Measurements from ENCODE around the gene CHTF18. TPM values are rescaled to one million over a fixed set of nuclear protein-coding genes. Genes with fewer than 3 reads are reported as not detected.
"Not testable (repeated sequence)": the region's sequence is repeated elsewhere in the genome, so short reads cannot be mapped to it uniquely, and the experiment has no call there.

Gene CHTF18
- polyA plus RNA-seq, 4 donors = 5.6 to 24.6 (median 13.5) TPM

DNA sequence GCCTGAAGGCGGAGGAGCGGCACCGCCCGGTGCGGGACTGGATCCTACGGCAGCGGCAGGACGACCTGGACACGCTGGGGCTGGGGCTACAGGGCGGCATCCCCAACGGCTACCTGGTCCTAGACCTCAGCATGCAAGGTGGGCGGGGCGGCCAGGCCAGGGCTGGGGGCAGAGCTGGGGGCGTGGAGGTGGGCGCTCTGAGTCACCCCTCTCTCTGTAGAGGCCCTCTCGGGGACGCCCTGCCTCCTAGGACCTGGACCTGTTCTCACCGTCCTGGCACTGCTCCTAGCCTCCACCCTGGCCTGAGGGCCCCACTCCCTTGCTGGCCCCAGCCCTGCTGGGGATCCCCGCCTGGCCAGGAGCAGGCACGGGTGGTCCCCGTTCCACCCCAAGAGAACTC lies 20.0 kb upstream of the CHTF18 start:
- no peak for DNase-seq
- Histone ChIP-seq H3K27ac (ENCODE audit: low read depth in 1 of 3, low read length in 2 of 3) (no peak overlapping the region), H3K4me1 (ENCODE audit: control insufficient read depth in 3 of 3, insufficient read depth in 2 of 3, low read depth in 1 of 3, low read length in 2 of 3) (no peaks in the 10 kb centered on the region), H3K4me3 (ENCODE audit: low read depth in 1 of 3, low read length in 3 of 3) (no peak overlapping the region), H3K36me3 (ENCODE audit: control insufficient read depth in 3 of 3, insufficient read depth in 2 of 3, low read depth in 1 of 3, low read length in 3 of 3) (no peaks in the 10 kb centered on the region), H3K27me3 (ENCODE audit: control insufficient read depth in 3 of 3, insufficient read depth in 3 of 3, low read length in 3 of 3) (no peaks in the 10 kb centered on the region), H3K9me3 (ENCODE audit: control insufficient read depth in 2 of 2, insufficient read depth in 1 of 2, low read depth in 1 of 2, low read length in 1 of 2) (no peaks in the 10 kb centered on the region)
- 23 to 70% (median 66%) methylated on average over 15 to 21 of the region's 21 CpGs for WGBS, 3 donors
- no peak for FAIRE-seq

DNA sequence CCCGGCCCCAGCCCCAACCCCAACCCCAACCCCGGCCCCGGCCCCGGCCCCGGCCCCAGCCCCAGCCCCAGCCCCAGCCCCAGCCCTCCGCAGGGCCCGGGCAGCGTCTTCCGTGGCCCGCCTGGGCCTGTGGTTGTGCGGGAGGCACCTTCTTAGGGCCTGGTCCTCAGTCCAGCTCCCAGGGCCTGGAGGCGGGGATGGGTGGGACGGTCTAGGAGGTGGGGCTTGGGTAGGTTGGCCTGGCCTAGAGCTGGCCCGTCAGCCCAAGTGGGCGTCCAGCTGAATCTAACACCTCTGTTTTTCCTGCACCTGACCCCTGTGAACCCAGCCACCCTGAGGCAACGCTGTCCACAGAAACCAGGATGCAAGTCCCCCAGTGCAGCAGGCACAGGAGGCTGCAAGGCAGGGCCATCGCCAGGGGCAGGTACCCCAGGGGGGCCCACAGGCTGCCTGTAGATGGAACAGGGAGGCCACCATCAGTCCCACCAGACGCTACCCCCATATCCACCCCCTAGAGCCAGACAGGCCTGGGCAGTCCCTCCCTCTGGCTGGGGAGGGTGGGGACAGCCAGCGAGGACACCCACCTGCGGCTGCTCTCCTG lies 19.1 kb upstream of the CHTF18 start:
- DNase-seq = no peak
- no peak overlapping the region for H3K4me3 ChIP-seq (ENCODE audit: low read depth in 1 of 3, low read length in 3 of 3)
- no peak for FAIRE-seq
- H3K27me3 ChIP-seq (ENCODE audit: control insufficient read depth in 3 of 3, insufficient read depth in 3 of 3, low read length in 3 of 3) = no peaks in the 10 kb centered on the region
- no peaks in the 10 kb centered on the region for H3K36me3 ChIP-seq (ENCODE audit: control insufficient read depth in 3 of 3, insufficient read depth in 2 of 3, low read depth in 1 of 3, low read length in 3 of 3)
- H3K9me3 ChIP-seq (ENCODE audit: control insufficient read depth in 2 of 2, insufficient read depth in 1 of 2, low read depth in 1 of 2, low read length in 1 of 2) = no peaks in the 10 kb centered on the region
- no peak overlapping the region for H3K27ac ChIP-seq (ENCODE audit: low read depth in 1 of 3, low read length in 2 of 3)
- no peaks in the 10 kb centered on the region for H3K4me1 ChIP-seq (ENCODE audit: control insufficient read depth in 3 of 3, insufficient read depth in 2 of 3, low read depth in 1 of 3, low read length in 2 of 3)
- 29 to 59% (median 57%) methylated on average over 13 to 20 of the region's 20 CpGs for WGBS, 3 donors

DNA sequence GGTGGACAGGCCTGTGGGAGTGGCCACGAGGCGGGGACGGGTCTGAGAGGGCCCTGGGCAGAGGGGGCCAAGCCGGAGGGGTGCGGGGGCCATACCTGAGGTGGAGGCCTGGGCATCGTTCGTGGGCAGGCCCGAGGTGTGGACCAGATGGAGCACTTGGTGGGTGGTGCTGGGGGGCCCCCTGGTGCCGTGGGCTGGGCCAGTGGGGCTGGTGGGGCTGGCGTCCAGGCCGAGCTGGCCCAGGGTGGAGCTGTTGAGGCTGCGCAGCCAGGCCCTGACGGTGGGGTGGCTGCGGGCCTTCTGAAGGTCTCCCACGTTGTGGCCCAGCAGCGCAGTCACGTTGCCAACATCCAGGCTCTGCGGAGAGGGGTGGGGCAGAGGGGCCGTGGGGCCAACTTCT lies 18.5 kb upstream of the CHTF18 start:
- H3K36me3 ChIP-seq (ENCODE audit: control insufficient read depth in 3 of 3, insufficient read depth in 2 of 3, low read depth in 1 of 3, low read length in 3 of 3) = no peaks in the 10 kb centered on the region
- no peaks in the 10 kb centered on the region for H3K27me3 ChIP-seq (ENCODE audit: control insufficient read depth in 3 of 3, insufficient read depth in 3 of 3, low read length in 3 of 3)
- no peak for DNase-seq
- H3K4me3 ChIP-seq (ENCODE audit: low read depth in 1 of 3, low read length in 3 of 3) = no peak overlapping the region
- no peak overlapping the region for H3K27ac ChIP-seq (ENCODE audit: low read depth in 1 of 3, low read length in 2 of 3)
- WGBS, 3 donors = 72 to 79% (median 74%) methylated on average over 18 to 19 of the region's 19 CpGs
- no peaks in the 10 kb centered on the region for H3K4me1 ChIP-seq (ENCODE audit: control insufficient read depth in 3 of 3, insufficient read depth in 2 of 3, low read depth in 1 of 3, low read length in 2 of 3)
- H3K9me3 ChIP-seq (ENCODE audit: control insufficient read depth in 2 of 2, insufficient read depth in 1 of 2, low read depth in 1 of 2, low read length in 1 of 2) = no peaks in the 10 kb centered on the region
- FAIRE-seq = no peak

DNA sequence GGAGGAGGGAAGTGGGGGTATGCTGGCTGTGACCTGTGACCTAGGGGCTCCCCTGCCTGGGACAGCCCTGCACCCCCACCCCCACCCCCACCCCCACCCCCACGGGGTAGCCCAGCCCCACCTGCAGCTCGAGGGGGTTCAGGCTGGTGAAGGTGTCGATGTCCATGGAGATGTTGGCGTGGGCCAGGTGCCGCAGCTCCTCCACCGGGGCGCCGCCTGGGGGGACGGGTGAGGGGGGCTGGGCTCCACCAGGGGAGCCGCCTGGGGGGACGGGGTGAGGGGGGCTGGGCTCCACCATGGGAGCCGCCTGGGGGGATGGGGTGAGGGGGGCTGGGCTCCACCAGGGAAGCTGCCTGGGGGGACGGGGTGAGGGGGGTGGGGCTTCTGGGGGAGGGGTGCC lies 18.0 kb upstream of the CHTF18 start:
- no peak for DNase-seq
- Histone ChIP-seq H3K4me3 (ENCODE audit: low read depth in 1 of 3, low read length in 3 of 3) (no peak overlapping the region), H3K36me3 (ENCODE audit: control insufficient read depth in 3 of 3, insufficient read depth in 2 of 3, low read depth in 1 of 3, low read length in 3 of 3) (no peaks in the 10 kb centered on the region), H3K27ac (ENCODE audit: low read depth in 1 of 3, low read length in 2 of 3) (no peak overlapping the region), H3K4me1 (ENCODE audit: control insufficient read depth in 3 of 3, insufficient read depth in 2 of 3, low read depth in 1 of 3, low read length in 2 of 3) (no peaks in the 10 kb centered on the region), H3K27me3 (ENCODE audit: control insufficient read depth in 3 of 3, insufficient read depth in 3 of 3, low read length in 3 of 3) (no peaks in the 10 kb centered on the region), H3K9me3 (ENCODE audit: control insufficient read depth in 2 of 2, insufficient read depth in 1 of 2, low read depth in 1 of 2, low read length in 1 of 2) (no peaks in the 10 kb centered on the region)
- 77 to 80% (median 77%) methylated on average over 8 to 13 of the region's 13 CpGs for WGBS, 3 donors
- FAIRE-seq = no peak

DNA sequence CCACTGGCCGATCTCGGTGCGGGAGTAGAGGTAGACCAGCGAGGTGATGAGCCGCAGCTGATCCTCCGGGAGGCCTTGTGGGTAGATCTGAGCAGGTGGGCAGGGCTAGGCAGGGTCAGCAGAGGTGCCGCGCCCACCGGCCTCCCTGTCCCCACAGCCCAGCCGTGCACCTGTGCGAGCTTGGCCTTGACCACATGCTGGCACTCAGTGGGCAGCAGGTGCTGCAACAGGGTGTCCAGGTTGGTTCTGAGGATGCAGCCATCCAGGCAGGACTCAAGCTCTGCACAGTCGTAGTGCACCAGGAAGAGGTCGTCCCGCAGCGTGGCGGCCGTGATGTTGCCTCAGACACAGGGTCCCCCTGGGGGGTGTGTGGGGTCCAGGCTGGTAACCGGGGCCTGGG lies 15.5 kb upstream of the CHTF18 start:
- DNase-seq (no peak), FAIRE-seq (no peak)
- H3K4me1 ChIP-seq (ENCODE audit: control insufficient read depth in 3 of 3, insufficient read depth in 2 of 3, low read depth in 1 of 3, low read length in 2 of 3) = no peaks in the 10 kb centered on the region
- no peak overlapping the region for H3K4me3 ChIP-seq (ENCODE audit: low read depth in 1 of 3, low read length in 3 of 3)
- H3K9me3 ChIP-seq (ENCODE audit: control insufficient read depth in 2 of 2, insufficient read depth in 1 of 2, low read depth in 1 of 2, low read length in 1 of 2) = no peaks in the 10 kb centered on the region
- H3K27me3 ChIP-seq (ENCODE audit: control insufficient read depth in 3 of 3, insufficient read depth in 3 of 3, low read length in 3 of 3) = peaks cover 0 to 5% (median 0%) of the 10 kb centered on the region in 3 donors
- H3K36me3 ChIP-seq (ENCODE audit: control insufficient read depth in 3 of 3, insufficient read depth in 2 of 3, low read depth in 1 of 3, low read length in 3 of 3) = no peaks in the 10 kb centered on the region
- WGBS, 3 donors = 79 to 85% (median 84%) methylated on average over 17 to 18 of the region's 18 CpGs
- H3K27ac ChIP-seq (ENCODE audit: low read depth in 1 of 3, low read length in 2 of 3) = no peak overlapping the region

DNA sequence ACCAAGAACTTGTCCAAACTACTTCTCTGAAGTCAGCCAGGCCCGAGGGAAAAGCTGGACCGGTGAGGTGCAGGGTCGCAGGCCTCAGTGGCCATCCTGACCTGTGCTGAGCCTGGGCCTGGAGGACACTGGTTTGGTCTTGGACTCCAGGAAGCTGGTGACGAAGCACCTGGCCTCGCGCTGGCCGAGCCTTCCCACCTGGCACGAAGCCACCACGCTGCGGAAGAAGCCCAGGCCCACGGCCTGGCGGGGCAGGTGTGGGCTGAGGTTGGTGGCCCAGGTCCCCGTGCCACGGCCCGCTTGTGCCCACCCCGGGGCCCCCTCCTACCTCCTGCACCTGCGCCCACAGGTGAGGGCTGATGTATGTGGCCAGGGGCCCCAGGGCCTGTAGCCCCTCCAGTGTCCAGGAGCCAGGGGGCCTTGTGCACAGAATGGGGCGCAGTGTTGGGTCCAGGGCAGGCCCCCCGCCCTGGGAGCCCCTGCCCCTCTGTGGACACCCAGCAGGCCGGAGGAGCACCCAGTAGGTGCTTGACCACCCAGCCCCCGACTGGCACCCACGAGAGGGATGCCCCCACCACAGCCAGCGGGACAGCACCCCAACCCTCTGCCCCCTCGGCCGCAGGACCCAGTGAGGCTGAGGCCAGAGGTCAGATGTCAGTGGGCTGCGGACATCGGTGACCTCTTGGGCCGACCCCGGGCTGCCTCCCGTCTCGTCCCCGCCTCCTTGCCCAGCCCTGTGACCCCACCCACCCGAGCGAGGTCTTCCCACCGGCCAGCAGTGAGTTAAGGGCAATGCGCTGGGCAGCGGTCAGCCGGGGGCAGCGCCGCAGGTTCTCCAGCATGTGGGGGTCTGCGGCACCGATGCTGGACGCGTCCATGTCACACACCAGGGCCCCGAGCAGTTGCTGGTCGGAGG lies 14.1 kb upstream of the CHTF18 start:
- no peak for FAIRE-seq
- Histone ChIP-seq H3K36me3 (ENCODE audit: control insufficient read depth in 3 of 3, insufficient read depth in 2 of 3, low read depth in 1 of 3, low read length in 3 of 3) (no peaks in the 10 kb centered on the region), H3K4me1 (ENCODE audit: control insufficient read depth in 3 of 3, insufficient read depth in 2 of 3, low read depth in 1 of 3, low read length in 2 of 3) (no peaks in the 10 kb centered on the region), H3K4me3 (ENCODE audit: low read depth in 1 of 3, low read length in 3 of 3) (no peak overlapping the region), H3K9me3 (ENCODE audit: control insufficient read depth in 2 of 2, insufficient read depth in 1 of 2, low read depth in 1 of 2, low read length in 1 of 2) (no peaks in the 10 kb centered on the region), H3K27ac (ENCODE audit: low read depth in 1 of 3, low read length in 2 of 3) (no peak overlapping the region), H3K27me3 (ENCODE audit: control insufficient read depth in 3 of 3, insufficient read depth in 3 of 3, low read length in 3 of 3) (peaks cover 2 to 5% (median 3%) of the 10 kb centered on the region in 3 donors)
- DNase-seq = no peak
- 64 to 79% (median 71%) methylated on average over 32 to 46 of the region's 46 CpGs for WGBS, 3 donors

DNA sequence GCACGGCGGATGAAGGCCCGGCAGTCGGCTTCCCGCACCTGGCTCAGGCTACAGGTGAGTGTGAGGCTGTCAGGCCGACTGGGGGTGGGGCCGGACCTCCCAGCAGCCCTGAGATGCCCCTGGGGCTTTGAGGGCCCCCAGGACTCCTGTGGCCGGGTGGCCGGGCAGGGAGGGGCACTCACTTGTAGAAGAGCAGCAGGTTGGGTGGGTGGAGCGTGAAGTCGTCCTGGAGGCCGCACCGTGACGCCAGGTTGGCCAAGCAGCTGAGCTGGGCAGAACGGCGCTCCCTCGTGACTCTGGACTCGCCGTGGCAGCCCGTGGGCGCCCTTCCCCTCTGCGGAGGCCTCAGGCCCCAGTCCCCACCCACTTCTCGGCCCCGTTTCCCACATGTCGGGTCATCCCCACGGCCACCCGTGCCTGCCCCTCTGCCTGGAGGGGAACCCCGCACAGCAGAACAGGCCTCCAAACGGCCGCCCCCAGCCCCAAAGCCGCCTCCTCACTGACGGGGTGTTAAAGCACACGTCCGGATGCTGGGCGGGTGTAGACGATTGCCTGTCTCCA lies 13.1 kb upstream of the CHTF18 start:
- Histone ChIP-seq H3K4me1 (ENCODE audit: control insufficient read depth in 3 of 3, insufficient read depth in 2 of 3, low read depth in 1 of 3, low read length in 2 of 3) (no peaks in the 10 kb centered on the region), H3K4me3 (ENCODE audit: low read depth in 1 of 3, low read length in 3 of 3) (no peak overlapping the region), H3K27ac (ENCODE audit: low read depth in 1 of 3, low read length in 2 of 3) (no peak overlapping the region), H3K27me3 (ENCODE audit: control insufficient read depth in 3 of 3, insufficient read depth in 3 of 3, low read length in 3 of 3) (peaks cover 2 to 5% (median 3%) of the 10 kb centered on the region in 3 donors), H3K36me3 (ENCODE audit: control insufficient read depth in 3 of 3, insufficient read depth in 2 of 3, low read depth in 1 of 3, low read length in 3 of 3) (no peaks in the 10 kb centered on the region), H3K9me3 (ENCODE audit: control insufficient read depth in 2 of 2, insufficient read depth in 1 of 2, low read depth in 1 of 2, low read length in 1 of 2) (no peaks in the 10 kb centered on the region)
- WGBS, 3 donors = 63 to 78% (median 69%) methylated on average over 26 to 36 of the region's 36 CpGs
- DNase-seq (no peak), FAIRE-seq (no peak)

DNA sequence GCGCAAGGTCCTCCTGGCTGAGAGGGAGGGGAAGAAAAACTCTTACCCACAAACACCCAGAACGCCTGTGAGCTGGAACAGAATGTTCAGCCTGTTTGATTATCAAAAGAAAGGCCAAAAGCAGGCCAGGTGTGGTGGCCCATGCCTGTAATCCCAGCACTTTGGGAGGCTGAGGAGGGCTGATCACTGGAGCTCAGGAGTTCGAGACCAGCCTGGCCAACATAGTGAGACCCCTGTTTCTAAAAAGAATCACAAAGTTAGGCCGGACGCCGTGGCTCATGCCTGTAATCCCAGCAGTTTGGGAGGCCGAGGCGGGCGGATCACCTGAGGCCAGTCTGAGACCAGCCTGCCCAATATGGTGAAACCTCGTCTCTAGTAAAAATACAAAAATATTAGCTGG lies 12.1 kb upstream of the CHTF18 start:
- 83 to 86% (median 84%) methylated on average over 10 of the region's 10 CpGs for WGBS, 3 donors
- not testable (repeated sequence) for H3K4me1 ChIP-seq (ENCODE audit: control insufficient read depth in 3 of 3, insufficient read depth in 2 of 3, low read depth in 1 of 3, low read length in 2 of 3)

More for the DNA sequence above, 12.1 kb upstream of the CHTF18 start:
- not testable (repeated sequence) for FAIRE-seq; DNase-seq; H3K4me3 ChIP-seq (ENCODE audit: low read depth in 1 of 3, low read length in 3 of 3); H3K36me3 ChIP-seq (ENCODE audit: control insufficient read depth in 3 of 3, insufficient read depth in 2 of 3, low read depth in 1 of 3, low read length in 3 of 3); H3K27me3 ChIP-seq (ENCODE audit: control insufficient read depth in 3 of 3, insufficient read depth in 3 of 3, low read length in 3 of 3); H3K27ac ChIP-seq (ENCODE audit: low read depth in 1 of 3, low read length in 2 of 3); H3K9me3 ChIP-seq (ENCODE audit: control insufficient read depth in 2 of 2, insufficient read depth in 1 of 2, low read depth in 1 of 2, low read length in 1 of 2)

Measured in small intestine (tissue), 7 donors.